Activated gamma-delta T cell treated with Interleukin-2 at 50 U/mL for 16 hours (primary cell): ENCODE data around the gene DBN1.
"Not testable (repeated sequence)": the region's sequence is repeated elsewhere in the genome, so short reads cannot be mapped to it uniquely, and the experiment has no call there.

Experiments
- DNase-seq: peaks from one replicate; pipeline ENCODE4 v3.0.0-alpha.2; 2020

The DBN1 gene

DNA sequence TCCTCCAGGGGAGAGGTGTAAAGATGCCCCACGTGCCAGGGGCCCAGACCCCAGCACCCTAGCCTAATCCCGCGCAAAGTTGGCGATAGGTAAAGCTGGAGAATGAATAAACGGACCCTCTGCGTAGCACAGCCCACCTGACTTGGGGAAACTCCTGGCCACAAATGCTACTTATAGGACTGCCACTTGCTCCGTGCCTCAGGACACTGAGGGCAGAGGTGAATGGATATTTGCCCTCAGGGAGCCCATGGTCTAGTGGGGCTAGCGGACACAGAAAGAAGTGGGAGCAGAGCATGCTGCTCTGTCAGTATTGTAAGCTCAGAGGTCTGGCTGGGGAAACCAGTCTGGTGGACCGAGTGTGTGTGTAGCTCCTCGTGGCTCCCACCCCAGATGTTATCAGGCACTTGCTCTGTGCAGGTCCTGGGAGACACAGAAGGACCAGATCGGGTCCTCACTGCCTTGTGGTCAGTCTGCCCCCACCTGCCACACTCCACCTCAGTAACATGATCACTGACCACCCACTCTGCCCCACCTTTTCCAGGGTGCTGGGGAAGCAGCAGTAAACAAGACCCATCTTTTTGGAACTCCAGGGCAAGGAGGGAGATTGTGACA lies 46.1 kb downstream of the DBN1 start:
- no peak for DNase-seq

DNA sequence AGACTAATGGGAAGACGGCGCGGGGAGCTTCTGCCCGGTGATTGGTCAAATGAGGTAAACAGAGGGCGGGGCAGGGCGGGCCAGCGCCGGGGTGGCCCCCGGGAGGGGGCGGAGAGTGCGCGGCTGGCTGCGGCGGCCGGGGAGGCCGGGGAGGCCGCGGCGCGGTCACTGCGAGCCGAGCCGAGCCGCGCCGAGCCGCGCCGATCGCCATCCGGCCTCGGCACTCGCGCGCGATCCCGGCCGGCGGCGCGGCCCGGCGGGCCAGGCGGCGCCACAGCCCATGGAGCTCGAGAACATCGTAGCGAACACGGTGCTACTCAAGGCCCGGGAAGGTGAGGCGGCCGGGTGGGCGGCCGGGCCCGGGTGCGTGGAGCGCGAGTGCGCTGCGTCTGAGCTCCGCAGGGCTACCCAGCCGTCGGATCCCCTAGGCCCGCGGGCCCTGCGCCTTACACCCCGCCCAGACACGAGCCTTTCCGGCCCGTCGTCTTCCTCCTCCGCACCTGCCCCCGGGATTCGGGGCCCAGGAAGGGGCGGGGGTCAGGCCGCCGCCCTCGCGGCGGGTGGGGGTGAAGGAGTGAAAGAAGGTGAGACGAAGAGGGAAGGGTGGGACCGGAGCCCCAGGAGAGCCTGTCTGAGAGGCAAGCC lies 46.7 kb downstream of the DBN1 start, which contains the start of gene GRK6:
Gene GRK6, plus strand, starts transcription at position 111 of the 645 bp plus-strand sequence. Its CDS starts 170 bp downstream, at position 281.
- peak; percentile 64 for DNase-seq

DNA sequence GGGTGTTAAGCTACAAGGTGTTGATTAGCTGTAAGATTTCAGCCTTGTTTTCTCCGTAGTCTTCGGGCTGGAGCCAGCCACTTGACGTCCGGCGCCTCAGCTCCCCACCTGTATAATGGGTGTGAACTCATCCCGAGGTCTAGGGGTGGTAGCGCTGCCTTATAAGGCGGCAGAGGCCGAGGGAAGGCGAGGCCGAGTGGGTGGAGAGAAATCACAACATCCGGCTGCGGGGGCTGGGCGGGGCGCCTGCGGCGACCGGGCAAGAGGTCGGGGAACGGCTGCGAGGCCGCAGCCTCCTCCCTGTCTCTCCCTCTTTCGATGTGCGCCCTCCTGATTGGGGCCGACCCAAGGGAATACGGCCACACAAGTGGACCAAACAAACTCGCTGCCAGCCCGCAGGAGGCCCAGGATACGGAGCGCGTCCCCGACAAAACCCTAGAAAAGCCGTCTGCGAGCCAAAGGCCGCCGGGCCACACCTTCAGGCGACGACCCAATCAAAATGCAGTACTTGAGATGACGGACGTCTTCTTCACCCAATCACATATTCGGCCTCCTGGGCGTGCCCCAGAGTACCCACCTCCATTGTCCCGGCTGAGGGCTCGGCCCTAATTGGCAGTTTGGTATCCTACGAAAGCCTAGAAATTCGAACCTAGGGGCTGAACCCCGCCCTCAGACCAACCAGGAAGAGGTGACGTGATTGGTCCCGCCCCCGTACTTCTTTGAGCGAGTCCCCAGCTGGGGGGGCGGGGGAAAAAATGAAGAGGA lies 47.5 kb downstream of the DBN1 start:
- peak; percentile 100 for DNase-seq

DNA sequence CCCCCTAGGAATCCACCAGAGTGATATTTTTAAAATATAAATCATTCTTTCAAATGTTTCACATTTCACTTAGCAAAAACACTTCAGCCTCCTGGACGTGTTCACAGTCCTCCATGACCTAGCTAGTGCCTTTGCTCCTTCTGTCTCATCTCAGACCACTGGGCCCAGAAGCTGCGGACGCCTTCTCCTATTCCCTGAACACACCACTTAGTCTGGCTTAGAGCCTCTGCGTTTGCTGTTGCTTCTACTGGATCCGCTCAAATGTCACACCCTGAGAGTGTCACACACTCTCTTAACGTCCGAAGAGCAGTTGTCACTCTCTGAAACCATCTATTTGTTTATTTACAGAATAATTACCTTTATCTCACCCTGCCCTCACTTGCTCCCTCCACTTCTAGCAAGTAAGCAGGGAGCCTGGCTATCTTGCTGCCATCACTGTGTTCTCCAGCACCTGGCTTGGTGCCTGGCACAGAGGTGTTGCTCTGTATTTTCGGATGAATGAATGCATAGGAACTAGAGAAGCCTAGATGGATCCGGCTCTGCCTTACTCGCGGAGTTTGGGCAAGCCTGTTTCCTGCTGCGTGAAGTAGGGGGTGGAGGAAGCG lies 48.1 kb downstream of the DBN1 start:
- no peak for DNase-seq

DNA sequence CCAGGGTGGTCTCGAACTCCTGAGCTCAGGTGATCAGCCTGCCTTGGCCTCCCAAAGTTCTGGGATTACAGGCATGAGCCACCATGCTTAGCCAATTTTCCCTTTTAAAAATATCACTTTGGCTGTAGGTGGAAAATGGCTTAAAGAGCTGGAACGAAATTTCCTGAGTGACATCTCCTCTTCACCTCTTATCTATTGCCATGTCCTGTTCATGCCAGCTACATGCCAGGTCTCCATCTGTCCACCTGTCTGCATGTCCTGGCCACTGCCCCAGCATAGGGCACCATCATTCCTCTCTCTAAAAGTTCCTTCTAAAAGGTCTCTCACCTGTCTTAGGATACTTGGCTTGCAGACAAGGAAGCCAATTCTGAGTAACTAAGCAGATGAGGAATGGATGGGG lies 49.8 kb downstream of the DBN1 start:
- DNase-seq: no peak

DNA sequence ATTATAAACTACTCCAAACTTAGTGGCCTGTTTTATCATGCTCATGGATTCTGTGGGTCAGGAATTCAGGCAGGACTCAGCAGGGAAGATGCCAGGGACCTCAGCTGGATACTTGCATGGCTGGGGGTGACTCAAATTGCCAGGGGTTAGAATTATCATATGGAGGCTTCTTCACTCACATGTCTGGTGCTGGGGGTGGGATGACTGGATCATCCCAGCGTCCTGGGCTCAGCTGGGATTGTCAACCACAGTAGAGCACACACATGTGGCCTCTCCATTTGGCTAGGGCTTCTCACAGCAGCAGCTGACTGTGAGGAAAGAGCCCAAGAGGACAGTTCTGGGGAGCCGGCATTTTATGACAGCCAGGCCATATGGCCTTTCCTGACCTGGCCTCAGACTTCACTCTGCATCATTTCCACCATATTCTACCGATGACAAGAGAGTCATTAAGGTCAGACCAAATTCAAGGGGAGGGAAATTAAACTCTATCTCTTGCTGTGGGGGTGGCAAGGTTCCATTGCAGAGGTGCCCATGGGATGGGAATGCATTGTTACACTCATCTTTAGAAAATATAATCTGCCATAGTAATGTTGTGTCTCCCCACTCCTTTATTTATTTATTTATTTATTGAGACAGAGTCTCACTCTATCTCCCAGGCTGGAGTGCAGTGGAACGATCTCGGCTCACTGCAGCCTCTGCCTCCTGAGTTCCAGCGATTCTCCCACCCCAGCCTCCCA lies 52.2 kb downstream of the DBN1 start:
- DNase-seq: no peak

DNA sequence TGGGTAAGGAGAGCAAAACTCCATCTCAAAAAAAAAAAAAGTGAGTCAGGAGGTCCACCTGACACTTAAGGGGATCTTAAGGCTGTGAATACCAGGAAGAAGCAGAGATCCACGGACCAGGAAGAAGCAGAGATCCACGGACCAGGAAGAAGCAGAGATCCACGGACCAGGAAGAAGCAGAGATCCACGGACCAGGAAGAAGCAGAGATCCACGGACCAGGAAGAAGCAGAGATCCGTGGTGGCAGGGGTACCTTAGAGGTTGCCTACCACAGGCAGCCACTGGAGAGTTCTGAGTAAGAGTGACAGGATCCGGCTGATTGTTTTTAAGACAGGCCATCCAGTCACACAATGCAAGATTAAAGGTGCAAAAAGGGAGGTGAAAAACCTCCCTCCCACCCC lies 53.0 kb downstream of the DBN1 start:
- DNase-seq: not testable (repeated sequence)

DNA sequence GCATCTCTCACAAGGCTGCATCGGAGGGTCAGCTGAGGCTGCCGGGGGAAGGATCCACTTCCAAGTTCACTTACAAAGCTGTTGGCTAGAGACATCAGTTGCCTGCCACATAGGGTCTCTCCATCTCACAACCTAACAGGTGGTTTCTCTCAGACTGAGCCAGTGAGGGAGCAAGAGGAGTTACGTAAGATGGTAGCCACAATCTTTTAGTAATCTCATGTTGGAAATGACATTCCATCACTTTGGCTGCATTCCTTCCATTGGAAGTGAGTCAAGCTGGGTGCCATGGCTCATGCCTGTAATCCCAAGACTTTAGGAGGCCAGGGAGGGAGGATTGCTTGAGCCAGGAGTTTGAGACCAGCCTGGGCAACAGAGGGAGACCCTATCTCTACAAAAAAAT lies 54.4 kb downstream of the DBN1 start:
- no peak for DNase-seq

DNA sequence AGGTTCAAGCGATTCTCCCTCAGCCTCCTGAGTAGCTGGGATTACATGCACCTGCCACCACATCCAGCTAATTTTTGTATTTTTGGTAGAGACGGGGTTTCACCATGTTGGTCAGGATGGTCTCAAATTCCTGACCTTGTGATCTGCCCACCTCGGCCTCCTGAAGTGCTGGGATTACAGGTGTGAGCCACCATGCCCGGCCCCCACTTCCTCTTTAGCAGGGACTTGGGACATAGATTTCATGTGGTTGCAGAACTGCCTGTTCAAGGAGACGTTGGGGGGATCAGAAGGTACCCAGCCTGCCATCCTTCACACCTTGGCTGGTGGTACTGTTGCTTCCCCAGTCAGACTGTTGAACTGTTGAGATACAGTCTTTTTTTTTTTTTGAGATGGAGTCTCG lies 56.4 kb downstream of the DBN1 start:
- not testable (repeated sequence) for DNase-seq

DNA sequence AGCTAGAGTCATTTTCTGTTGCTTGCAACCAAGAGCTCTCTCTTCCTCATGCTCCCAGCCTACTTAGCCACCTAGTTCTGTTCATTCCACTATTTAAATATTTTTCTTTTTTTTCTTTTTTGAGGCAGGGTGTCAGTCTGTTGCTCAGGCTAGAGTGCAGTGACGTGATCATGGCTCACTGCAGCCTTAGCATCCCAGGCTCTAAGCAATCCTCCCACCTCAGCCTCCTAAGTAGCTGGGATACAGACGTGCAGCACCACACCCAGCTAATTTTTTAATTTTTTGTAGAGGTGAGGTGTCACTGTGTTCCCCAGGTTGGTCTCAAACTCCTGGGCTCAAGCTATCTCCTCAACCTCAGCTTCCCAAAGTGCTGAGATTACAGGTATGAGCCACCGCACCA lies 59.0 kb downstream of the DBN1 start:
- no peak for DNase-seq

DNA sequence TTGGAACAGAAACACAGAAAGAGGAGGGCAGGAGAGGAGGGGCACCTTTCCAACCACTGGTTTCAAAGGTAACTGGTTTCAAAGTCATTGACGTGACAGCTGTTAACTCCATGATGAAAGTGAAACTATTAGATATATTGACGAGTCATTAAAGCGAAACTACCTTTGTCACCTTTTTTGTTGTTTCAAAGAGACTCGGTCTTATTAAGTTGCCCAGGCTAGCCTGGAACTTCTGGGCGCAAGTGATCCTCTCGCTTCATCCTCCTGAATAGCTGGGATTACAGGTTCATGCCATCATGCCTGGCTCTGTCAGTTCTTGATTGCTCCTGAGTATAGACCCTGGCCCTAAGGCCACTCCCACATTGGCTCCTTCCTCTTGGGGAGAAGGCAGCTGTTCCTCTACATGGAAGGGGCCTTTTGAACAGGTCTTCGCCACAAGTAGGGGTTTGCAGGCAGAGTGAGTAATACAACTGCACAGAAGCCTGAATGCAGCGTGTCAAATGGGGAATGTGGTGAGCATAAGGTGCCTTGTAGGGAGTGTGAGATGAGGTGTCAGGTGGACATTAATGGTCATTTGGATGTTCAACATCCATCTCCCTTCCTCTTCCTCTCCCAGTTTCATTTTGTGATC lies 60.7 kb downstream of the DBN1 start:
- DNase-seq: no peak

DNA sequence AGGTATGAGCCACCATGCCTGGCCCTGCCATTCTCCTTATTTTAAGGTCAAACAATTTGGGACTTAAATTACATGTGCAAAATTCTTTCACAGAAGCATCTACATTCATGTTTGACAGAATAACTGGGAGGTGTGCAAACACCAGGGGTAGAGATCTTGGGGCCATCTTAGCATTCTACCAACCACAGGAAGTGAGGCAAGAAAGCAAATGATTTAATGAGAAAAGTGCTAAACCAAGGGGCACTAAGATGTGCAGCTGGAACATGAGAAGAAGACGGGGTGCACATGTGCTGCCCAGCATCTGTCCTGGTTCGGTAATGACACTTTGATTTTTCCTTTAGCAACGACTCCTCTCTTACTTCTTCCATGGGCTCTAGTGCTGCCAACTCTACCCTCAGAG lies 62.9 kb downstream of the DBN1 start:
- no peak for DNase-seq

DNA sequence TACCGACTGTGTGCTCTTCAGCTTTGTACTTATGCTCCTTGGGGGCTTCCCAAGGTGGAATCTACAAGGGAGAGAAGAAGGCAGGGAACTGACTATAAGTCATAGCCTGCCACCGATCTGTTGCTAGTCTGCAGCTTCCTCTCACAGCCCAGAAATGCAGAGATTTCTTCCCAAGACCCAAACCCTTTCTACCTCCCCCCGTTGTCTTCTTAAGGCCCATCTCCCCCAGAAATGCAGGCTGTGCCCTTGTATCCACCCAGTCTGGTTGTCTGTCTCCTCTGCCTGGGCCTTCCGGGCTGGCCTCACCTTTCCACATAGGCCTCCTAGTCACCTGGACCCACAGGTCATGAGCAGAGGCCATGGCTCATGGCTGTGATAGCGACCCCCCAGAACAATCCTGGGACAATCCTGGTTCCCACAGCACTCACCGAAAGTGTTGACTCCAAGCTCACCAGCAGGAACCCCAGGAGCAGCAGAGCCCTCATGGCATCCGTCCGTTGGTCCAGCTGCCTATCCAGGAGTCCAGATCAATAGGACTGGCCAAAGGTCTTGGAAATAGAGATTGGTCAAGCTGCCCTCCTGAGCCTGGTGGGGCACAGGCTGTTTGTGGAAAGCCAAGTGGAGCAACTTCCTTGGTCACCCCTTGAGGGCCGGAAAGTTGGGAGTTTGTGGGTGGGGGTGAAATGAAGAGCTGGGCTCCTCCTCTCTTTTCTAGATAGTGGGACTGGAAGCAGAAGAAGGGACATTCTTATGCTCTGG lies 64.2 kb downstream of the DBN1 start, which contains the start of gene F12:
Gene F12, minus strand, starts transcription at position 522 of the 759 bp plus-strand sequence. Its CDS starts 37 bp downstream, at position 485.
- no peak for DNase-seq
